ENCODE data around the gene ZNF583.

Gene ZNF583

DNA sequence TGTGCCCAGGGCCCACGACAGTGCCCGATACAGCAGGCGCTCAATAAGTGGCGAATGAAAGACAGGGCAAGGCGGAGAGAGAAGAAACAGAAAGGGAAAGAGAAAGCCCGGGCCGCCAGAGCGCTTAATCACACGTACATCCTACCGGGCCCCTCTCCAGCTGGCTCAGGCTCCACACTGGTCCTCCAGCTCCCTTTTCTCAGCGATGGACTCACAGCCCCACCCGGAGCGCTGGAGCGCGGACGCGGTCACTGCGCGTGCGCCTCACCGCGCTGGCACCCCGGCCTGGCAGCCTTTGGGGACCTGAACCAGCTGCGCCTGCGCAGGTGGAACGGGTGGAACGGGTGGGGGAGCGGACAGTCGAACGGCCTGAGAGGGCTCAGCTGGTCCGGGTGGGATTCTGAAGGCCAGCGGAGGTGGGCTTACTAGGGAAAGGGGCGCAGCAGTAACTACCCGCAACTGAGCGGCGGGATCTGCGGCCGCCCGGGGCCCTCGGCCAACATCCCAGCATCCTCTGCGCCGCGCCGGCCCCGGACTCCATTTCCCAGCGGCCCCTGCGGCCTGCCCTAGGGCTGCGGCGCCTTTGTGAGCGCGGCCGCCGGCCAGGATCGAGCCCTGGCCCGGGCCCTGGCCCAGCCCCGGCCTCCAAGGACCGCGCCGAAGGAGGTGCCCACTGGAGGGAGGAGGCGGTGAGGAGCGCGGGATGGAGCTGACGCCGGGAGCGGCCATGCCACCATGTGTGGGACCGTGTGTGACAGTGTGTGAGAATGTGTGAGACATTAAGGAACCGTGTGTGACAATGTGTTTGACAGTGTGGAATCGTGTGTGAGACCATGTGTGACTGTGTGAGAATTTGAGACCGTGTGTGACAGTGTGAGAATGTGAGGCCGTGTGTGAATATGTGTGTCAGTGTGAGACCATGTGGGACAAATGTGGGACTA lies at the start of gene ZNF583:
Gene ZNF583 (plus strand): TSS at position 569 of the 941 bp plus-strand sequence. CDS start 2,783 bp downstream, outside the sequence.
- peak; percentile 93 for DNase-seq

DNA sequence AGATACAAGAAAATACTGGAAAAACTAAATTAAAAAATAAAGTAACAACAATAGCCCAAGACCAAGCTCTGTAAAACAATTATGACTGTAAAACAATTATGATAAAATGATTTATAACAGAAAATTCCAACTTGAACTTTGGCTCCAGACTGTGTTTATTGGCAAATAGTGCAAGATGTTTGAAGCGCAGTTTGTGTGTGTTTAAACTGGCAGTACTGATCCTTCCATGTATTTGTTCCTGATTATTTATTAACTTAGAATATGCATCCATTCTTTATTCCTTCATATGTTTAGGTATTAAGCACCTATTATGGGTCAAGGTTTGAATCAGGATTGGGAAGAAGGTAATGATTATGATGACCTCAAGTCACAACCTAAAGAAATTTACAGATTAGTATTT lies 48.6 kb upstream of the ZNF583 start:
- DNase-seq = no peak

- DNase-seq = no peak
Measured at GRCh38 chr19:56356944-56357343, 47.2 kb upstream of the ZNF583 start.

- no peak for DNase-seq
Measured at GRCh38 chr19:56360841-56361240, 43.3 kb upstream of the ZNF583 start.

DNA sequence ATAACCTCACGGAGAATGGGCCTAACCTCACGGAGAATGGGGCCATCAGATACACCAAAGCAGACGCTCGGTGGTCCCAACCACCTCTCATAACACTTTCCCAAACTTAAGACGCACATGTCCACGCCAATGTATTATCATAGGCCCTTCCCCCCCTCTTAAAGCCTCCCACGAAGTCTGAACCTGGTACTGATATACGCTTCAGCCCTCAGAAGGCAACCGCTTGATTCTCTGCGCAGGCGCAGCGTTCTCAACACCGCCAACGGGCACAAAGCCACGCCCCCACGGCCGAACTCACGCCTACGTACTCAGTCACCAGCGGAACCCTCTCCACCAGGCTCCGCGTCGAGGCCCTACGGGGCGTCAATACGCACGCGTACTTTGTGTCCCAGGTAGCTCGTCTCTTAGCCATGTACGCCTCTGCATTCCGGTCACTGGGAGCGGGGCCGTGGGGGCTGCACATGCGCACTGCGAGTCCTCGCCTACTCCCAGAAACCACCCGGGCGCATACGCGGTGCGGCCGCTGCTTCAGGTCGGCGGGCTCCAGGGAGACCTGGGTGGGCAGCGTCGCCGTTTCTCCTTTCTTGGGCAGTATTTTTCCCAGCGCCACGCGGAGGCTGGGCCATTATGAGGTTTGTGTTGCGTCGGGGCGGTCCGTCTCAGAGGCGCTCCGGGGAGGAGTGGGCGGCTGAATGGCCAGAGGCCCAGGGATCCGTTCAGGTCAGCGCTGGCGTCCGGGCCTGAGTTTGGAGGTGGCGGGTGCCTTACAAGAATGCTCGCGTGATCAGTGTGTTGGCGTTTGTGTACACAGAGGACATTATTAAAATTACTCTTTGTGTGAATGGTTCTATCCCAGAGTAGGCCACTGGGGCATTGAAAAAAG lies 36.1 kb upstream of the ZNF583 start:
- DNase-seq = peak; percentile 82

DNA sequence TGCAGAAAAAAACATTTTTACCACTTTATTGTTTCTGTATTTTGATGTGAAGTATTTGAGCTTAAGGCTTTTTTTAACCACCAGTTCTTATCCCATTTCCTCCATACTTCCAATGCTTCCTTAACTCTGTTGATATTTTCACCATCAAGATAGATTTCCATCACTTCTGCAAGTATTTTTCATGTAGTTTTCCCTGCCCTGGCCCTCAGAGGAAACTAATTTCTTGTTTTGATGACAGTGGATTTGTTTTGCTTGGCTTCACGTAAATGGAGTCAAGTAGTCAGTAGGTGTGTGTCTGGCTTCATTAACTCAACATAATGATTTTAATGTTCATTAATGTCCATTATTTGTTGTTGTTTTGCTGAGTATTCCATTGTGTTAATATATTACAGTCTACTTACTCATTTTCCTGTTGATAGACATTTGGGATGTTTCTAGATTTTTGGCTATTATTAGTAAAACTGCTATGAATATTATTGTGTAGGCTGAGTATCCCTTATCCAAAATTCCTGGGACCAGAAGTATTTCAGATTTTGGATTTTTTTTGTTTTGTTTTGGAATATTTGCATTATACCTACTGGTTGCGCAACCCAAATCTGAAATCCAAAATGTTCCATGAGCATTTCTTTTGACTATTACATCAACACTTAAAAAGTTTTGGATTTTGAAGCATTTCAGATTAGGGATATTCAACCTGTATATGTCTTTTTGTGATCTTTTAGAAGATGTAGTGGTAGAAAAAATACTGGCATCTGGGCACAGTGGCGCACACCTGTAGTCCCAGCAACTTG lies 34.1 kb upstream of the ZNF583 start:
- DNase-seq = no peak

- DNase-seq = no peak
Measured at GRCh38 chr19:56372281-56372680, 31.9 kb upstream of the ZNF583 start.

GRCh38 chr19:56377105-56377924 lies 26.8 kb upstream of the ZNF583 start:
- no peak for DNase-seq

DNA sequence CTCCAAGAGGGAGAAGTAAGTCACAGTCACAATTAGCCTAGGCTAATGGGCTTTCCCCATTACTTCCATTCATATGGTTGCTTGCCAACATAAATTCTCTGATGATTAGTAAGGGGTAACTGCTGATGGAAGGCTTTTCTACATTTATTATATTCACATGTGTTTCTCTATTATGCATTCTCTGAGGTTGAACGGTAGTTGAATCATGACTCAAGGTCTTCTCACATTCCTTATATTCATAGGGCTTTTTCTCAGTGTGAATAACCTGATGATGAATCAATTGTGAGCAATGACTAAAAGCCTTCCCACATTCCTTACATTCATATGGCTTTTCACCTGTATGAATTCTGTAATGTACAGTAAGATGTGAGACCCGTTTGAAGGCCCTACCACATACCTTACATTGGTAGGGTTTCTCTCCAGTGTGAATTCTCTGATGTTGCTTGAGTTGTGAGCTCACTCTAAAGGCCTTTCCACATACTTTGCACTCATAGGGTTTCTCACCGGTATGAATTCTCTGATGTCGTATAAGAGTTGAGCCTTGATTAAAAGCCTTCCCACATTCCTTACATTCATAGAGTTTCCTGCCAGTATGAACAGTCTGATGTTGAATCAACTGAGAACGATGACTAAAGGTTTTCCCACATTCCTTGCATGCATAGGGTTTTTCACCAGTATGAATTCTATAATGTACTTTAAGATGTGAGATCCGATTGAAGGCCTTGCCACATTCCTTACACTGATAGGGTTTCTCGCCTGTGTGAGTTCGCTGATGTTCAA lies 20.1 kb upstream of the ZNF583 start:
- no peak for DNase-seq

GRCh38 chr19:56393119-56394012 lies 10.8 kb upstream of the ZNF583 start, which contains the start of gene ZNF582:
TSS of gene ZNF582 (minus strand) at chr19:56393534. CDS start at chr19:56391752, 1,782 bp downstream.
- peak; percentile 96 for DNase-seq

- no peak for DNase-seq
Measured at GRCh38 chr19:56398809-56399208, 5.3 kb upstream of the ZNF583 start.

DNA sequence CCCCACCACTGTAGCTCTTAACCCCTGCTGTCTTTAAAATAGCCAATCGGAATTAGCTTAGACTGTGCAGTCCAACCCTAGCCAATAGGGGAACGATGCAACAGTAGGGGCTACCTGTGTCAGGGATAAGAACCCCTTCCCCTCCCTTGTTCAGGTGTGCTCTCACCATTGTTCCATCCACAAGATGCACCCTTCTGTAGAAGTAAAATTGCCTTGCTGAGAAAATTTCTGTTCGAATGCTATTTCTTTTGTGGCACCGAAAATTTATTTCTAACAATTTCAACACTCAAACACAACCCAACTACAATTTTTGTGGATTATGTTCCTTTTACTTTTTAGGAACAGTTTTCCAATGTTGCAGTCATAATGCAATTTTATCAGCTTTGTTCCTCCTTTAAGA lies 3.6 kb upstream of the ZNF583 start:
- no peak for DNase-seq

DNA sequence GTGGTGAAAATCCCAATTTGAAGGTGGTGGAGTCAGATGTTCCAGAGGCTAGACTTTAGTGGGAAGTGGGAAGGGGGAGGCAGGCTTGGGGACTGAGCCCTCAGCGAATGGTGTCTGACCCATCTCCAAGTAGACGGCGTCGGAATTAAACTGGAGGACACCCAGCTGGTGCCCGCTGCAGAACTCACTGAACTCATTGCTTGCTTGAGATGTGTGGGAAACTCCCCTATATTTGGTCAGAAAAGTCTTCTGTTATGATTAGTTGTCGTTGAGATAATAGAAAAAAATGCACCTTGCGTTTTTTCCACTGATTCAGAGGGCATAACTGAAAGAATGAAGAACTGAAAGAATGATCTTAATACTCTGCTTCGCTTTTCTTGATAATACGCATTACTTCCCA lies 871 bp upstream of the ZNF583 start:
- DNase-seq = no peak

GRCh38 chr19:56404705-56405056 lies 549 bp downstream of the ZNF583 start:
- DNase-seq = no peak

DNA sequence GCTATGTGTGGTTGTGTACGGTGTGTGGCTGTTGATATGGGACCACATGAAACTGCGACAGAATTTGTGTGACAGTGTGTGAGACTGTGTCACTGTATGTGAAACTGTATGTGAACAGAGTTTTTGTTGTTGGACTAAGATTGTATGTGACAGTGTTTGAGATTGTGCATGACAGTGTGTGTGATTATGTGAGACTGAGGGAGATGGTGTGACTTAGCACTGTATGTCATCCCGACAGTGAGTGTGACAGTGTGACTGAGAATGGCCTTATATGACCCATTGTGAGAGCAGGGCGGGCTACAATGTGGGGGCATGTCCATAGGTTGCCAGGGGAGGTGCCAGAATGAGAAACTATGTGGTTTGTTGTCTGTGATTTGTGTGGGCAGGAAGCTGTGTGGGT lies 930 bp downstream of the ZNF583 start:
- DNase-seq = no peak

GRCh38 chr19:56423276-56423984 lies 19.3 kb downstream of the ZNF583 start:
- DNase-seq = no peak

DNA sequence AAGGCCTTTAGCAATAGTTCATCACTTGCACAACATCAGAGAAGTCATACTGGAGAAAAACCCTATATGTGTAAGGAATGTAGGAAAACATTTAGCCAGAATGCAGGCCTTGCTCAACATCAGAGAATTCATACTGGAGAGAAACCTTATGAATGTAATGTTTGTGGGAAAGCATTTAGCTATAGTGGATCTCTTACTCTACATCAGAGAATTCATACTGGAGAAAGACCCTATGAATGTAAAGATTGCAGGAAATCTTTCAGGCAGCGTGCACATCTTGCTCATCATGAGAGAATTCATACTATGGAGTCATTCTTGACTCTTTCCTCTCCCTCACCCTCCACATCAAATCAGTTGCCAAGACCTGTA lies 19.8 kb downstream of the ZNF583 start:
- DNase-seq = no peak

- no peak for DNase-seq
Measured at GRCh38 chr19:56441206-56441792, 37.2 kb downstream of the ZNF583 start.

DNA sequence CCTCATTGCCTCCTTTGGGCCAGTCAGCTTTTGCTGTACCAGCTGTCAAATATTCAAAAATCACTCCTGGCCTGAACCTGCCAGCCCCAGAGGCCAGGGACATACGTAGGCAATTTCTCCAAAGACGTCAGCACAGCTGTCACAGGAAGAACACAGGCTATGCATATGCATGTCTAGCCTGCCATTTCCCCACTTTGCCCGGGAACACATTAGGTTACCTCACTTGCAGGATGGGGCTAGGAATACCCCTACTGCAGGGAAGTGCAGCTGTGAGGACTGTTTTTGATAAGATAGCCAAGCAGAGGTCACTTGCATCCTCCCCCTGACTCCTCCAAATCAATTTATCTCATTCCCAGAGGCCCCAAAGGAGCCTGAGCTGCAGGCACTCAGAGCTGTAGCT lies 70.2 kb downstream of the ZNF583 start:
- DNase-seq = no peak
